ENCODE measurements around the gene LUC7L3.

- no peak for TF ChIP-seq POLR2A (IDR thresholded peaks at IDR 0.05)
- no peak for TF ChIP-seq CTCF (IDR thresholded peaks at IDR 0.05)
These were observed 80.2 kb downstream of the LUC7L3 start for GRCh38 chr17:50799582-50799981.

All from lower leg skin (tissue), 3 donors.